GM12872 (cell line): ENCODE measurements around the gene DESI1.

ENCODE experiments used
- TF ChIP-seq, protein P1 (sequence below): IDR thresholded peaks from 3 replicates; pipeline ENCODE4 v1.5.1; 2011; ENCODE audit warnings: low read depth, mild to moderate bottlenecking, low read length, moderate library complexity; ENCODE audit not compliant: insufficient read depth

Gene DESI1

DNA sequence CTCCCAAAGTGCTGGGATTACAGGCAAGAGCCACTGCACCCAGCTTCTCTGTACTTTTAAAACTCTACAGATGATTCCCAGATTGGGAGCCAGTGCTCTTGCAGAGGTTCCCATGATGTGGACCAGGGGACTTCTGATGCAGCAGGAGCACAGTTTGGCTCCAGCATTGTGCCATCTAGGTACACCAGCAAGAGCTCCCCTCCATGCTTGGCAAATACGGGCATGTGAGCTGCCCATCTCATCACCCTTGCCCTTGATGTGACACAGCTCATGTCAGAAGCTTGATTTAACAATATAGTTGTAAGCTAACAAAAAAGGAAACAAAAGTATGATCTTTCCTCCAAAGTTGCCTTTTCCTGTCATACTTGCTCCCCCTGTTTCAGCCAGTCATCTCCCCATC lies 39.1 kb upstream of the DESI1 start:
- TF ChIP-seq, protein P1, sequence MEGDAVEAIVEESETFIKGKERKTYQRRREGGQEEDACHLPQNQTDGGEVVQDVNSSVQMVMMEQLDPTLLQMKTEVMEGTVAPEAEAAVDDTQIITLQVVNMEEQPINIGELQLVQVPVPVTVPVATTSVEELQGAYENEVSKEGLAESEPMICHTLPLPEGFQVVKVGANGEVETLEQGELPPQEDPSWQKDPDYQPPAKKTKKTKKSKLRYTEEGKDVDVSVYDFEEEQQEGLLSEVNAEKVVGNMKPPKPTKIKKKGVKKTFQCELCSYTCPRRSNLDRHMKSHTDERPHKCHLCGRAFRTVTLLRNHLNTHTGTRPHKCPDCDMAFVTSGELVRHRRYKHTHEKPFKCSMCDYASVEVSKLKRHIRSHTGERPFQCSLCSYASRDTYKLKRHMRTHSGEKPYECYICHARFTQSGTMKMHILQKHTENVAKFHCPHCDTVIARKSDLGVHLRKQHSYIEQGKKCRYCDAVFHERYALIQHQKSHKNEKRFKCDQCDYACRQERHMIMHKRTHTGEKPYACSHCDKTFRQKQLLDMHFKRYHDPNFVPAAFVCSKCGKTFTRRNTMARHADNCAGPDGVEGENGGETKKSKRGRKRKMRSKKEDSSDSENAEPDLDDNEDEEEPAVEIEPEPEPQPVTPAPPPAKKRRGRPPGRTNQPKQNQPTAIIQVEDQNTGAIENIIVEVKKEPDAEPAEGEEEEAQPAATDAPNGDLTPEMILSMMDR, result no peak

DNA sequence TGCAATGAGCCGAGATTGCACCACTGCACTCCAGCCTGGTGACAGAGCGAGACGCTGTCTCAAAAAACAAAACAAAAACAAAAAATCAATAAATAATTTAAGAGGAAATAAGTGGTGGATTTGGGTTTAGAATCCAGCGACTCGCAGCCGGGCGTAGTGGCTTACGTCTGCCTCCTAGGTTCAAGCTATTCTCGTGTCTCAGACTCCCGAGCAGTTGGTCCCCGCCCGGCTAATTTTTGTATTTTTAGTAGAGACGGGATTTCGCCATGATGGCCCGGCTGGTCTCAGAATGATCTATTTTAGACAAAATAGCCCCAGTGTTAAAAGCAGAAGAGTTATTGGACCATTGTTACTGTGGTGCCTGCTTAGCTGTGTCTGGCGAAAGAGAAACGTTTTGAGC lies 38.0 kb upstream of the DESI1 start:
- TF ChIP-seq, protein P1, result no peak

DNA sequence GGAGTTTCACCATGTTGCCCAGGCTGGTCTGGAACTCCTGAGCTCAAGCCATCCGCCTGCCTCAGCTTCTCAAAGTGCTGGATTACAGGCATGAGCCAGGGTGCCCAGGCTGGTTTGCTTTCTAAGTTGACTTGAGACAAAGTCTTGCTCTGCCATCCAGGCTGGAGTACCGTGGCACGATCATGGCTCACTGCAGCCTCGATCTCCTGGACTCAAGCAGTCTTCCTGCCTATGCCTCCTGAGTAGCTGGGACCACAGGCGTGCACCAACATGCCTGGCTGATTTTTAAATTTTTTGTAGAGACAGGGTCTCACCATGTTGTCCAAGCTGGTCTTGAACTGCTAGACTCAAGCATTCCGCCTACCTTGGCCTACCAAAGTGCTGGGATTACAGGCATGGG lies 36.9 kb upstream of the DESI1 start:
- TF ChIP-seq, protein P1, result no peak

- TF ChIP-seq, protein P1, result no peak
These were observed 35.7 kb upstream of the DESI1 start for GRCh38 chr22:41656556-41656955.

DNA sequence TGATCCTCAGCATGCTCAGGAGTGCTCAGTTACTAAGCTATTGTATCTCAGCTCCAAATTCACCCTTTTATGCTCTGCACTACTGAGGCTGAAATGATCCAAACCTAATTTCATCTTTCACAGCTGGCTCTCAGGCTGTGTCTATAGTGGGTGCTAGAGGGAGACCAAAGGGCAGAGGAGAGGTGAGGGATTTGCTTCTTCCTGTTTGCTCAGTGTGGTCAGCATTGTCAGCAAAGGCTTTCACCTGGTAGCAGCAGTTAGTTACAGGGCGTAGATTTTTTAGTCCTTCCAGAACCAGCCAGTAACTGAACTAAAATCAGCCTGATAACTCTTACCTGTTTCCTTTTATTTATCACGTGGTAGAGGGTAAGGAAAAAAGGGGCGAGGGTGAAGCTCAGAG lies 33.5 kb upstream of the DESI1 start:
- TF ChIP-seq, protein P1, result no peak

DNA sequence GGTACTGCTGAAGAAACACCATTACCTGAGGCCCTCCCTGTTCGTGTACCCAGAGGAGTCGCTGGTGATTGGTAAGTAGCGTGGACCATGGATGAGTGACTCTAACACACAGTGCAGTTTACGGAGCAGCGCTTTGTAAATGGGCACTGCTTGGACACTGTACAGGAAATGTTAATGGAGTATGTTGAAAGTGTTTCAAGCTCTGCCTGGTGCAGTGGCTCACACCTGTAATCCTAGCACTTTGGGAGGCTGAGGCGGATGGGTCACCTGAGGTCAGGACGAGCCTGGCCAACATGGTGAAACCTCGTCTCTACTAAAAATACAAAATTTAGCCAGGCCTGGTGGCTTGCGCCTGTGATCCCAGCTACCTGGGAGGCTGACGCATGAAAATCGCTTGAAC lies 30.0 kb upstream of the DESI1 start:
- TF ChIP-seq, protein P1, result no peak

GRCh38 chr22:41650229-41650628 lies 29.4 kb upstream of the DESI1 start:
- TF ChIP-seq, protein P1, result no peak

GRCh38 chr22:41648432-41648831 lies 27.6 kb upstream of the DESI1 start:
- TF ChIP-seq, protein P1, result no peak
